Mesendoderm (in vitro differentiated cells): ENCODE results near the gene AVPR2.

ENCODE experiments used
- DNase-seq: peaks from one replicate; pipeline ENCODE4 v3.0.0; 2013
- H2AK5ac ChIP-seq: 2 replicates; pipeline ENCODE4 v1.6.1; 2013; ENCODE audit warnings: low read length, inconsistent platforms
- H2BK120ac ChIP-seq: 2 replicates; pipeline ENCODE4 v1.6.1; 2013; ENCODE audit warnings: low read depth, mild to moderate bottlenecking, low read length, moderate library complexity, mixed read lengths
- H2BK15ac ChIP-seq: replicated peaks from 2 replicates; pipeline ENCODE4 v1.6.1; 2013; ENCODE audit warnings: low read depth, mild to moderate bottlenecking, moderate library complexity
- H2BK5ac ChIP-seq: 2 replicates; pipeline ENCODE4 v1.6.1; 2013; ENCODE audit warnings: low read length, inconsistent platforms
- H3K18ac ChIP-seq: 2 replicates; pipeline ENCODE4 v1.6.1; 2013; ENCODE audit warnings: mild to moderate bottlenecking, low read length, mixed read lengths
- H3K23ac ChIP-seq: one replicate; pipeline ENCODE4 v1.6.1; 2013; ENCODE audit warnings: low read length
- H3K27ac ChIP-seq: 2 replicates; pipeline ENCODE4 v1.5.1; 2013; ENCODE audit warnings: low read depth, mild to moderate bottlenecking, inconsistent platforms, low read length, moderate library complexity
- H3K27me3 ChIP-seq: 2 replicates; pipeline ENCODE4 v1.6.1; 2013; ENCODE audit warnings: low read length, control low read depth, mild to moderate bottlenecking, inconsistent platforms; ENCODE audit not compliant: insufficient read depth, poor library complexity
- H3K36me3 ChIP-seq: 2 replicates; pipeline ENCODE4 v1.6.1; 2013; ENCODE audit warnings: low read length, inconsistent platforms; ENCODE audit not compliant: control insufficient read depth, insufficient read depth
- H3K4ac ChIP-seq: one replicate; pipeline ENCODE4 v1.6.1; 2013; ENCODE audit warnings: low read depth, mild to moderate bottlenecking, low read length, moderate library complexity
- H3K4me1 ChIP-seq: 2 replicates; pipeline ENCODE4 v1.6.1; 2013; ENCODE audit warnings: low read depth, low read length, inconsistent platforms; ENCODE audit not compliant: control insufficient read depth
- H3K4me2 ChIP-seq: 2 replicates; pipeline ENCODE4 v1.6.1; 2013; ENCODE audit warnings: low read length
- H3K4me3 ChIP-seq: 2 replicates; pipeline ENCODE4 v1.5.1; 2013; ENCODE audit warnings: mild to moderate bottlenecking, low read length
- H3K56ac ChIP-seq: one replicate; pipeline ENCODE4 v1.6.1; 2013; ENCODE audit warnings: low read length
- H3K79me1 ChIP-seq: 2 replicates; pipeline ENCODE4 v1.6.1; 2013; ENCODE audit warnings: low read length, inconsistent platforms
- H3K79me2 ChIP-seq: 2 replicates; pipeline ENCODE4 v1.6.1; 2013; ENCODE audit warnings: mild to moderate bottlenecking, low read length; ENCODE audit not compliant: control insufficient read depth, insufficient read depth
- H3K9ac ChIP-seq: 2 replicates; pipeline ENCODE4 v1.6.1; 2013; ENCODE audit warnings: low read length, inconsistent platforms
- H4K5ac ChIP-seq: one replicate; pipeline ENCODE4 v1.6.1; 2013; ENCODE audit warnings: low read length
- H4K8ac ChIP-seq: one replicate; pipeline ENCODE4 v1.6.1; 2013; ENCODE audit warnings: low read depth, mild to moderate bottlenecking, control low read depth, low read length, moderate library complexity
- WGBS: extraction: QIAGEN DNeasy Blood & Tissue Kit; methylation state at CpG from one replicate; pipeline ENCODE4 v1.1.7; 2013; ENCODE audit warnings: low lambda C conversion rate, missing lambda C conversion rate; ENCODE audit not compliant: insufficient coverage; ENCODE audit errors: extremely low coverage; 5-methylcytosine and 5-hydroxymethylcytosine counted together

Gene AVPR2

GRCh38 chrX:153909024-153909979 is 4.8 kb downstream of the AVPR2 start:
- Histone ChIP-seq H4K5ac (no peak overlapping the region), H3K27me3 (no peaks in the 10 kb centered on the region), H3K27ac (no peak overlapping the region), H3K4ac (no peak overlapping the region), H2AK5ac (no peak overlapping the region), H3K23ac (no peak overlapping the region), H2BK120ac (no peak overlapping the region), H3K79me2 (no peaks in the 10 kb centered on the region), H2BK15ac (no peak overlapping the region), H4K8ac (no peak overlapping the region), H3K4me3 (no peak overlapping the region), H3K18ac (no peak overlapping the region), H3K56ac (no peak overlapping the region), H3K9ac (no peak overlapping the region), H3K79me1 (no peaks in the 10 kb centered on the region), H3K4me1 (no peaks in the 10 kb centered on the region), H2BK5ac (no peak overlapping the region), H3K4me2 (no peak overlapping the region), H3K36me3 (no peaks in the 10 kb centered on the region)
- DNase-seq = peak; percentile 62
- no CpG with 5 or more reads among the region's 37 CpGs for WGBS

- H2BK5ac ChIP-seq = no peak overlapping the region
- H4K5ac ChIP-seq = no peak overlapping the region
- no peak overlapping the region for H3K18ac ChIP-seq
- no peak for DNase-seq
- no peak overlapping the region for H3K56ac ChIP-seq
- H3K27me3 ChIP-seq = no peaks in the 10 kb centered on the region
- H3K23ac ChIP-seq = no peak overlapping the region
- no peak overlapping the region for H2AK5ac ChIP-seq
- H3K27ac ChIP-seq = no peak overlapping the region
- H4K8ac ChIP-seq = no peak overlapping the region
- H3K79me2 ChIP-seq = no peaks in the 10 kb centered on the region
- no peak overlapping the region for H2BK120ac ChIP-seq
- H3K9ac ChIP-seq = no peak overlapping the region
- WGBS = no CpG with 5 or more reads among the region's 25 CpGs
- no peak overlapping the region for H3K4me2 ChIP-seq
- H3K4me3 ChIP-seq = no peak overlapping the region
- H2BK15ac ChIP-seq = no peak overlapping the region
- no peaks in the 10 kb centered on the region for H3K79me1 ChIP-seq
- no peaks in the 10 kb centered on the region for H3K4me1 ChIP-seq
- H3K36me3 ChIP-seq = no peaks in the 10 kb centered on the region
- no peak overlapping the region for H3K4ac ChIP-seq
Observed at GRCh38 chrX:153909980-153910360, 5.5 kb downstream of the AVPR2 start.

- Histone ChIP-seq H2BK5ac (no peak overlapping the region), H3K9ac (no peak overlapping the region), H3K27me3 (no peaks in the 10 kb centered on the region), H3K4me3 (no peak overlapping the region), H3K18ac (no peak overlapping the region), H3K4me1 (no peaks in the 10 kb centered on the region), H3K56ac (no peak overlapping the region), H3K4ac (no peak overlapping the region), H2BK120ac (no peak overlapping the region), H3K27ac (no peak overlapping the region), H4K5ac (no peak overlapping the region), H3K4me2 (no peak overlapping the region), H3K23ac (no peak overlapping the region), H4K8ac (no peak overlapping the region), H3K79me1 (no peaks in the 10 kb centered on the region), H2BK15ac (no peak overlapping the region), H3K36me3 (no peaks in the 10 kb centered on the region), H2AK5ac (no peak overlapping the region), H3K79me2 (no peaks in the 10 kb centered on the region)
- DNase-seq = no peak
- no CpG with 5 or more reads among the region's 22 CpGs for WGBS
Observed at GRCh38 chrX:153910446-153910845, 6.0 kb downstream of the AVPR2 start.

- H3K4me1 ChIP-seq = no peaks in the 10 kb centered on the region
Observed at GRCh38 chrX:153911798-153912197, 7.3 kb downstream of the AVPR2 start.

GRCh38 chrX:153913211-153913610 is 8.7 kb downstream of the AVPR2 start:
- H3K27me3 ChIP-seq = no peaks in the 10 kb centered on the region
- H3K4ac ChIP-seq = no peak overlapping the region
- no peak overlapping the region for H2BK15ac ChIP-seq
- no peak overlapping the region for H3K56ac ChIP-seq
- H3K4me1 ChIP-seq = no peaks in the 10 kb centered on the region
- H3K79me1 ChIP-seq = no peaks in the 10 kb centered on the region
- H4K8ac ChIP-seq = no peak overlapping the region
- H3K4me2 ChIP-seq = no peak overlapping the region
- WGBS = no CpG with 5 or more reads among the region's 17 CpGs
- H2BK5ac ChIP-seq = no peak overlapping the region
- H3K9ac ChIP-seq = no peak overlapping the region
- H3K23ac ChIP-seq = no peak overlapping the region
- no peaks in the 10 kb centered on the region for H3K36me3 ChIP-seq
- no peak overlapping the region for H2AK5ac ChIP-seq
- no peaks in the 10 kb centered on the region for H3K79me2 ChIP-seq
- no peak overlapping the region for H3K4me3 ChIP-seq
- no peak overlapping the region for H2BK120ac ChIP-seq
- no peak overlapping the region for H4K5ac ChIP-seq
- no peak overlapping the region for H3K18ac ChIP-seq
- H3K27ac ChIP-seq = no peak overlapping the region
- DNase-seq = no peak

More at GRCh38 chrX:153911798-153912197, 7.3 kb downstream of the AVPR2 start:
- H3K79me1 ChIP-seq = no peaks in the 10 kb centered on the region
- no peak overlapping the region for H3K23ac ChIP-seq
- no peak overlapping the region for H3K56ac ChIP-seq
- no peaks in the 10 kb centered on the region for H3K27me3 ChIP-seq
- no CpG with 5 or more reads among the region's 6 CpGs for WGBS
- H2AK5ac ChIP-seq = no peak overlapping the region
- H3K4me2 ChIP-seq = no peak overlapping the region
- H3K36me3 ChIP-seq = no peaks in the 10 kb centered on the region
- no peaks in the 10 kb centered on the region for H3K79me2 ChIP-seq
- H4K5ac ChIP-seq = no peak overlapping the region
- H3K9ac ChIP-seq = no peak overlapping the region
- H2BK15ac ChIP-seq = no peak overlapping the region
- H3K4ac ChIP-seq = no peak overlapping the region
- H3K27ac ChIP-seq = no peak overlapping the region
- DNase-seq = no peak
- H2BK120ac ChIP-seq = no peak overlapping the region
- H3K18ac ChIP-seq = no peak overlapping the region
- no peak overlapping the region for H4K8ac ChIP-seq
- no peak overlapping the region for H2BK5ac ChIP-seq
- H3K4me3 ChIP-seq = no peak overlapping the region
